CD4-positive, alpha-beta T cell treated with Interleukin-4 for 4 hours (primary cell): ENCODE data around the gene SH3GL1.

Experiments used
- DNase-seq: peaks from one replicate; pipeline ENCODE4 v3.0.0-alpha.2; 2020

SH3GL1 gene

GRCh38 chr19:4396949-4397783, 3.2 kb downstream of the SH3GL1 start:
- no peak for DNase-seq

GRCh38 chr19:4393947-4394590, 6.3 kb downstream of the SH3GL1 start:
- DNase-seq = no peak

- no peak for DNase-seq
These were observed 8.5 kb downstream of the SH3GL1 start for GRCh38 chr19:4391701-4392483.

- DNase-seq = no peak
These were observed 9.0 kb downstream of the SH3GL1 start for GRCh38 chr19:4391306-4391693.

GRCh38 chr19:4390567-4391305, 9.6 kb downstream of the SH3GL1 start:
- no peak for DNase-seq

- DNase-seq = no peak
These were observed 10.3 kb downstream of the SH3GL1 start for GRCh38 chr19:4390017-4390566.

- DNase-seq = no peak
These were observed 10.8 kb downstream of the SH3GL1 start for GRCh38 chr19:4389511-4390016.

GRCh38 chr19:4389064-4389375, 11.3 kb downstream of the SH3GL1 start:
- no peak for DNase-seq

- DNase-seq = no peak
These were observed 11.8 kb downstream of the SH3GL1 start for GRCh38 chr19:4388337-4389063.

- no peak for DNase-seq
These were observed 14.1 kb downstream of the SH3GL1 start for GRCh38 chr19:4386041-4386782.

- no peak for DNase-seq
These were observed 14.9 kb downstream of the SH3GL1 start for GRCh38 chr19:4385291-4386040.

GRCh38 chr19:4380254-4380727, 20.1 kb downstream of the SH3GL1 start:
- peak; percentile 60 for DNase-seq

GRCh38 chr19:4379383-4380253, 20.7 kb downstream of the SH3GL1 start:
- DNase-seq = peak; percentile 50

- DNase-seq = no peak
These were observed 21.5 kb downstream of the SH3GL1 start for GRCh38 chr19:4378886-4379285.

- no peak for DNase-seq
These were observed 23.2 kb downstream of the SH3GL1 start for GRCh38 chr19:4376991-4377781.

GRCh38 chr19:4376671-4376990, 23.7 kb downstream of the SH3GL1 start:
- no peak for DNase-seq

GRCh38 chr19:4376028-4376670, 24.2 kb downstream of the SH3GL1 start:
- no peak for DNase-seq
